ENCODE measurements around the gene KLK6. TPM values are rescaled to one million over a fixed set of nuclear protein-coding genes. Genes with fewer than 3 reads are reported as not detected.

Gene KLK6
- total RNA-seq, 1 experiment from 2014 or later = not detected

- no peaks in the 10 kb centered on the region for H3K9me3 ChIP-seq (ENCODE audit: control insufficient read depth, insufficient read depth, low read depth, low read length)
- DNase-seq (ENCODE audit: low read depth, low spot score) = no peak
- intact Hi-C loops (cut with micrococcal nuclease; ENCODE audit: unreplicated experiment) = no loop called here
- BruUV-seq (replicated peaks) = no TSS peak
- H3K4me1 ChIP-seq (ENCODE audit: control insufficient read depth, insufficient read depth, low read length) = no peaks in the 10 kb centered on the region; the same call in 1 of the 2 replicates
- no peaks in the 10 kb centered on the region for H3K36me3 ChIP-seq (ENCODE audit: control insufficient read depth, insufficient read depth, low read length)
- in situ Hi-C loops (cut with HindIII; ENCODE audit: low pct_unique_long_range_greater_than_20kb, low sequenced_read_pairs) = no loop called here
- POLR2A ChIA-PET = no interaction called here
- H3K27ac ChIP-seq (ENCODE audit: low read length) = no peak overlapping the region
- CTCF ChIA-PET = interaction anchor here (0.7 kb wide), 2 partner anchors 10 to 151 kb away, joined by 3 to 4 read pairs; no protein-coding TSS in a partner anchor
- H3K4me3 ChIP-seq (ENCODE audit: low read depth in 2 of 2, low read length in 2 of 2) = no peak overlapping the region
- ATAC-seq = no peak
- TF ChIP-seq CTCF (IDR thresholded peaks at IDR 0.05) (no peak), POLR2AphosphoS5 (IDR thresholded peaks at IDR 0.05; ENCODE audit: low read depth, low read length) (no peak), SIN3A (IDR thresholded peaks at IDR 0.05; ENCODE audit: borderline replicate concordance, insufficient read depth, low read depth, low read length) (no peak), TCF7L2 (IDR thresholded peaks at IDR 0.05; ENCODE audit: low read depth, low read length) (no peak), REST (IDR thresholded peaks at IDR 0.05; ENCODE audit: insufficient read depth in 1 of 2, low read depth in 2 of 2, low read length in 1 of 2) (no peak)
- no peaks in the 10 kb centered on the region for H3K27me3 ChIP-seq (ENCODE audit: control insufficient read depth, insufficient read depth, low read length)
Measured at GRCh38 chr19:50932018-50932689, 37.2 kb downstream of the KLK6 start.

GRCh38 chr19:50931023-50931422 is 38.4 kb downstream of the KLK6 start:
- ATAC-seq (no peak), DNase-seq (ENCODE audit: low read depth, low spot score) (no peak)
- H3K9me3 ChIP-seq (ENCODE audit: control insufficient read depth, insufficient read depth, low read depth, low read length) = no peaks in the 10 kb centered on the region
- ChIA-PET CTCF (interaction anchor here (0.6 to 0.7 kb wide), 2 partner anchors 70 to 81 kb away, joined by 3 read pairs; no protein-coding TSS in a partner anchor), POLR2A (no interaction called here)
- intact Hi-C loops (cut with micrococcal nuclease; ENCODE audit: unreplicated experiment) = loop anchor here (2.0 kb wide), 1 partner anchor 84 kb away; no protein-coding TSS in a partner anchor
- H3K27ac ChIP-seq (ENCODE audit: low read length) = no peak overlapping the region
- TF ChIP-seq CTCF (IDR thresholded peaks at IDR 0.05) (no peak), POLR2AphosphoS5 (IDR thresholded peaks at IDR 0.05; ENCODE audit: low read depth, low read length) (no peak), TCF7L2 (IDR thresholded peaks at IDR 0.05; ENCODE audit: low read depth, low read length) (no peak), REST (IDR thresholded peaks at IDR 0.05; ENCODE audit: insufficient read depth in 1 of 2, low read depth in 2 of 2, low read length in 1 of 2) (no peak), SIN3A (IDR thresholded peaks at IDR 0.05; ENCODE audit: borderline replicate concordance, insufficient read depth, low read depth, low read length) (no peak)
- no peaks in the 10 kb centered on the region for H3K36me3 ChIP-seq (ENCODE audit: control insufficient read depth, insufficient read depth, low read length)
- BruUV-seq (replicated peaks) = no TSS peak
- no peaks in the 10 kb centered on the region; the same call in 1 of the 2 replicates for H3K4me1 ChIP-seq (ENCODE audit: control insufficient read depth, insufficient read depth, low read length)
- no peak overlapping the region for H3K4me3 ChIP-seq (ENCODE audit: low read depth in 2 of 2, low read length in 2 of 2)
- no peaks in the 10 kb centered on the region for H3K27me3 ChIP-seq (ENCODE audit: control insufficient read depth, insufficient read depth, low read length)
- in situ Hi-C loops (cut with HindIII; ENCODE audit: low pct_unique_long_range_greater_than_20kb, low sequenced_read_pairs) = no loop called here

Data from Panc1 (cell line).